BLaER1 treated with 17β-estradiol and CSF1 and Interleukin-3, amounts not matched to agents 10 nM and 100 nM (cell line): ENCODE measurements around the gene ROBO1.

Source experiments
- H3K27ac ChIP-seq, 11 experiments: shearing (Covaris generic); formaldehyde crosslinking; 2 replicates each; pipeline ENCODE4 v1.8.1; 2022
- H3K27me3 ChIP-seq, 11 experiments: shearing (Covaris generic); formaldehyde crosslinking; 2 replicates each; pipeline ENCODE4 v1.8.1; 2022
- H3K36me3 ChIP-seq, 11 experiments: shearing (Covaris generic); formaldehyde crosslinking; 2 replicates each; pipeline ENCODE4 v1.8.1; 2022
- H3K4me1 ChIP-seq, 10 experiments: shearing (Covaris generic); formaldehyde crosslinking; 2 replicates each; pipeline ENCODE4 v1.8.1; 2022
- H3K4me2 ChIP-seq, 11 experiments: shearing (Covaris generic); formaldehyde crosslinking; 2 replicates each; pipeline ENCODE4 v1.8.1; 2022
- H3K4me3 ChIP-seq, 10 experiments: shearing (Covaris generic); formaldehyde crosslinking; 2 replicates each; pipeline ENCODE4 v1.8.1; 2022
- H3K9ac ChIP-seq, 11 experiments: shearing (Covaris generic); formaldehyde crosslinking; 2 replicates each; pipeline ENCODE4 v1.8.1; 2022
- H3K9me3 ChIP-seq, 11 experiments: shearing (Covaris generic); formaldehyde crosslinking; replicated peaks in 1 of 11; 2 replicates each; pipeline ENCODE4 v1.8.1; 2022
- H4K20me1 ChIP-seq, 11 experiments: shearing (Covaris generic); formaldehyde crosslinking; 2 replicates each; pipeline ENCODE4 v1.8.1; 2022
- Cebpa-rat ChIP-seq, 11 experiments: shearing (Covaris generic); IDR thresholded peaks; 2 replicates each; pipeline ENCODE4 v1.8.1; 2022

ROBO1 gene

DNA sequence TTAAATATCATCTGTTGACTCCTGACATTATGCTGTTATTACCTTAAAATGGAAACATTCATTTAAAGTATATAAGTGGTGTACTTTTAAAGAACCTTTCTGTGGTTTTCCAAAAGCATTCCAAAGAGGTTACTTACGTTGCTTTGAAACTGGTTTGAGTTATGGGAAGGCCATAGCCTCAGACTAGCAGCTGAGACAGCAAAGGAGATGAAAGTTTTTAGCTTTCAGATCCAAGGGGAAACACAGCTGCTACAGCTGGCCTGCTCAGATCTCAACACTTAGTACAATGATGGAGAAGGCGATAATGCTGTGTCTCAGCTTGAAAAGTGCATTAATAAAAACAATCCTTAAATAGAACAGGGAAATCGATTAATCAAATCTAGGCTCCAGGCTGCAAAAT lies 921.1 kb downstream of the ROBO1 start:
- H3K4me1 ChIP-seq = no peaks in the 10 kb centered on the region
- no peaks in the 10 kb centered on the region for H4K20me1 ChIP-seq
- H3K27ac ChIP-seq = no peak overlapping the region
- no peak for TF ChIP-seq Cebpa-rat (IDR thresholded peaks at IDR 0.05)
- no peak overlapping the region for H3K4me3 ChIP-seq
- no peaks in the 10 kb centered on the region for H3K27me3 ChIP-seq
- no peaks in the 10 kb centered on the region for H3K9me3 ChIP-seq
- H3K9ac ChIP-seq = no peak overlapping the region
- peaks cover 0 to 20% (median 0%) of the 10 kb centered on the region in 11 experiments; a peak in 2 of 22 replicates for H3K36me3 ChIP-seq
- H3K4me2 ChIP-seq = no peak overlapping the region

DNA sequence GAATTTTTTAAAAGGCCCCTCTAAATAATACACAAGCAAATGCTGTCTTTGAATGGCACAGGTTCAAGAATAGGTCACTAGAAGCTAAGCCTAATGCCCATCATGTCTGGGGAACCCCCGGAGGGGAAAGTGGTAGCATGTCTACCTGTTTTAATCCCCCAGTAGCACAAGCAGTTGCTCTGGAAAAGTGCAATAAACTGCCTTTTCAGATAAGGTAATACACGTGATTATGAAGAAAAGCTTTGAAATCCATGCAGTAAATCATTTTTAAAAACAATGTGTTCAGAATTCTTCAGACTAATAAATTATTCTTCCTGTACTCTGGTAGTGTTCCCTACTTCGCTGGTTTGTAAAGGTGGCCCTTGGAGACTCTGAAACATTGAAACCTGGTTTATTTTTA lies 922.2 kb downstream of the ROBO1 start:
- Histone ChIP-seq H4K20me1 (no peaks in the 10 kb centered on the region), H3K36me3 (peaks cover 0 to 18% (median 0%) of the 10 kb centered on the region in 11 experiments; a peak in 2 of 22 replicates), H3K9ac (no peak overlapping the region), H3K9me3 (no peaks in the 10 kb centered on the region), H3K4me3 (no peak overlapping the region), H3K27ac (no peak overlapping the region), H3K27me3 (no peaks in the 10 kb centered on the region), H3K4me2 (no peak overlapping the region), H3K4me1 (no peaks in the 10 kb centered on the region)
- no peak for TF ChIP-seq Cebpa-rat (IDR thresholded peaks at IDR 0.05)

DNA sequence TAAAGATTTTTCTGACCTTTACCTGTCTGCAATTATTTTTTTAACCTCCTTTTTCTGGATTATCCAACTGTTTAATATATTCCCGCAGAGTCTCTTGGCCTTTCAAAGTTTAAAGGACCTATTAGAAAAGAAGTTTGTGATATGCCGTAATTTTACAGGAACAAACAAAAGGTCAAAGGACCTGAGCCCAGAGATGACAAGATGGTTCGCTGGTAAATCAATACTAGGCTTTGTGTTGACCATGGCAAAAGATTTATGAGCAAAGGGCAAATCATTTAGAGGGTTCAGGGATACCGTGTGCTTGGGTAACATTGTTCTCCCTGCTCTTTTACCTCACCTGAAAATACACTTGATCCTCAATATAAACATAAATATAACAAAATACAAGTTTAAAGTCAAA lies 923.5 kb downstream of the ROBO1 start:
- Histone ChIP-seq H3K9ac (no peak overlapping the region), H3K4me1 (peaks cover 0 to 8% (median 0%) of the 10 kb centered on the region in 10 experiments; a peak in 1 of 20 replicates), H3K9me3 (no peaks in the 10 kb centered on the region), H3K27ac (no peak overlapping the region), H3K4me2 (no peak overlapping the region), H3K27me3 (no peaks in the 10 kb centered on the region), H3K4me3 (no peak overlapping the region), H4K20me1 (no peaks in the 10 kb centered on the region), H3K36me3 (peaks cover 0 to 26% (median 0%) of the 10 kb centered on the region in 11 experiments; a peak in 2 of 22 replicates)
- TF ChIP-seq Cebpa-rat (IDR thresholded peaks at IDR 0.05) = no peak

GRCh38 chr3:78839693-78840092 lies 928.1 kb downstream of the ROBO1 start:
- Histone ChIP-seq H4K20me1 (no peaks in the 10 kb centered on the region), H3K36me3 (peaks cover 0 to 27% (median 0%) of the 10 kb centered on the region in 11 experiments; a peak in 2 of 22 replicates), H3K27ac (no peak overlapping the region), H3K4me1 (peaks cover 0 to 8% (median 0%) of the 10 kb centered on the region in 10 experiments; a peak in 1 of 20 replicates), H3K9me3 (no peaks in the 10 kb centered on the region), H3K4me3 (no peak overlapping the region), H3K4me2 (no peak overlapping the region), H3K27me3 (no peaks in the 10 kb centered on the region), H3K9ac (no peak overlapping the region)
- no peak for TF ChIP-seq Cebpa-rat (IDR thresholded peaks at IDR 0.05)

DNA sequence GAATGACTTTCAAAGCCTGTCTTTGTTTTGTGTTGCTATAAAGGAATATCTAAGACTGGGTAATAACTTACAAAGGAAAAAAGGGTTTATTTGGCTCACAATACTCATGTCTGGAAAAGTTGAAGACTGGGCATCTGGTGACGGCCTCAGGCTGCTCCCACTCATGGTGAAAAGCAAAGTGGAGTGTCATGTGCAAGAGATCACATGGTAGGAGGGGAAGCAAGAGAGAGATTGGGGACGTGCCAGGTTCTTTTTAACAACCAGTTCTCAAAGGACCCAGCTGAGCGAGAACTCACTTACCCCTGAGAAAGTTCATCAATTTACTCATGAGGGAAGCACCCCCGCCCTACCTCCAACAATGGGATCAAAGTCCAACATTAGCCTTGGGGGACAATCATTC lies 929.4 kb downstream of the ROBO1 start:
- no peaks in the 10 kb centered on the region for H3K27me3 ChIP-seq
- no peak overlapping the region for H3K4me2 ChIP-seq
- TF ChIP-seq Cebpa-rat (IDR thresholded peaks at IDR 0.05) = no peak
- no peak overlapping the region for H3K27ac ChIP-seq
- no peak overlapping the region for H3K9ac ChIP-seq
- peaks cover 0 to 27% (median 0%) of the 10 kb centered on the region in 11 experiments; a peak in 2 of 22 replicates for H3K36me3 ChIP-seq
- H3K4me3 ChIP-seq = no peak overlapping the region
- H3K4me1 ChIP-seq = peaks cover 0 to 8% (median 0%) of the 10 kb centered on the region in 10 experiments; a peak in 1 of 20 replicates
- H3K9me3 ChIP-seq = peaks cover 0 to 4% (median 0%) of the 10 kb centered on the region in 11 experiments; a peak in 1 of 22 replicates
- H4K20me1 ChIP-seq = no peaks in the 10 kb centered on the region; a peak in 1 of 22 replicates

- H3K27ac ChIP-seq = no peak overlapping the region
- peaks cover 0 to 4% (median 0%) of the 10 kb centered on the region in 10 experiments; a peak in 1 of 20 replicates for H3K4me1 ChIP-seq
Measured at GRCh38 chr3:78834910-78835309, 932.9 kb downstream of the ROBO1 start.

DNA sequence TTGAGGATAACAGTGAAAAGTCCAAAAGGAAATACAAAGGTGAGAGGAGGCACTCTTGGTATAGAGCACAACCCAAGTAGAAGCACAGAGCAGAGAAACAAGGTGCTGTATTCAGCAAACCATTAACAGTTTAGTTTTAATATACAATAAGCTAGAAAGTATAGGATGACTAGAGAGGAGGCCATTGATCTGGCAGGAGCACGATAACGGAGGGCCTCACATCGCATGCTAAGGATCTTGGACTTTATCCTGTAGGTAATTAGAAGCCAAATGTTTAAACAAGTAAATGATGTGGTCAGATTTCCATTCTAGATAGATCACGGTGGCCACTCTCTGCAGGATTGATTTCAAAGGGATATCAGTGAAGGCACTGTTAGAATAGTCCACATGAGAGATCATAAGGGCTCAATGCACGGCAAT lies 935.0 kb downstream of the ROBO1 start:
- no peak for TF ChIP-seq Cebpa-rat (IDR thresholded peaks at IDR 0.05)
- Histone ChIP-seq H3K9me3 (peaks cover 21 to 39% (median 30%) of the 10 kb centered on the region in 11 experiments), H3K4me1 (peaks cover 0 to 9% (median 0%) of the 10 kb centered on the region in 10 experiments; a peak in 4 of 20 replicates), H3K4me3 (no peak overlapping the region), H3K27me3 (no peaks in the 10 kb centered on the region), H3K27ac (no peak overlapping the region), H4K20me1 (no peaks in the 10 kb centered on the region; a peak in 1 of 22 replicates), H3K9ac (no peak overlapping the region), H3K36me3 (peaks cover 0 to 48% (median 13%) of the 10 kb centered on the region in 11 experiments; a peak in 16 of 22 replicates), H3K4me2 (no peak overlapping the region)

More at GRCh38 chr3:78834910-78835309, 932.9 kb downstream of the ROBO1 start:
- H3K27me3 ChIP-seq = no peaks in the 10 kb centered on the region
- no peak for TF ChIP-seq Cebpa-rat (IDR thresholded peaks at IDR 0.05)
- no peak overlapping the region for H3K4me2 ChIP-seq
- H3K4me3 ChIP-seq = no peak overlapping the region
- H3K9ac ChIP-seq = no peak overlapping the region
- peaks cover 0 to 46% (median 10%) of the 10 kb centered on the region in 11 experiments; a peak in 16 of 22 replicates for H3K36me3 ChIP-seq
- peaks cover 13 to 37% (median 27%) of the 10 kb centered on the region in 11 experiments for H3K9me3 ChIP-seq
- H4K20me1 ChIP-seq = no peaks in the 10 kb centered on the region; a peak in 1 of 22 replicates

GRCh38 chr3:78831446-78831972 lies 936.3 kb downstream of the ROBO1 start:
- Histone ChIP-seq H3K4me2 (no peak overlapping the region), H3K4me3 (no peak overlapping the region), H3K27me3 (no peaks in the 10 kb centered on the region), H3K36me3 (peaks cover 0 to 54% (median 17%) of the 10 kb centered on the region in 11 experiments; a peak in 17 of 22 replicates), H4K20me1 (no peaks in the 10 kb centered on the region; a peak in 1 of 22 replicates), H3K4me1 (peaks cover 0 to 11% (median 0%) of the 10 kb centered on the region in 10 experiments; a peak in 4 of 20 replicates), H3K9me3 (peaks cover 25 to 40% (median 30%) of the 10 kb centered on the region in 11 experiments), H3K9ac (no peak overlapping the region), H3K27ac (no peak overlapping the region)
- TF ChIP-seq Cebpa-rat (IDR thresholded peaks at IDR 0.05) = no peak

DNA sequence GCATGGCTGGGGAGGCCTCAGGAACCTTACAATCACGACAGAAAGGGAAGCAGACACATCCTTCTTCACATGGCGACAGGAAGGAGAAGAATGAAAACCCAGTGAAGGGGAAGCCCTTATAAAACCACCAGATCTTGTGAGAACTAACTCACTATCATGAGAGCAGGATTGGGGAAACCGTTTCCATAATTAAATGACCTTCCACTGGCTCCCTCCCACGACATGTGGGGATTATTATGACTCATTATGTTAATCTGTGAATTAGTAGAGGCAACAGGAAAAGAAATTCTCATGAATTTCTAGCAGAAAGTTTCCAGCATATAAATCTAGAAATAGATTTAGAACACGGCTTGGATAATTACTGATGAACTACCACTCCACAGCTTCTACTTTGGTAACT lies 937.3 kb downstream of the ROBO1 start:
- TF ChIP-seq Cebpa-rat (IDR thresholded peaks at IDR 0.05) = no peak
- H3K4me1 ChIP-seq = peaks cover 0 to 21% (median 0%) of the 10 kb centered on the region in 10 experiments; a peak in 4 of 20 replicates
- peaks cover 0 to 54% (median 17%) of the 10 kb centered on the region in 11 experiments; a peak in 17 of 22 replicates for H3K36me3 ChIP-seq
- H3K27ac ChIP-seq = no peak overlapping the region
- no peak overlapping the region for H3K4me3 ChIP-seq
- H4K20me1 ChIP-seq = no peaks in the 10 kb centered on the region; a peak in 1 of 22 replicates
- H3K4me2 ChIP-seq = no peak overlapping the region
- H3K9me3 ChIP-seq = peaks cover 25 to 40% (median 30%) of the 10 kb centered on the region in 11 experiments
- no peak overlapping the region for H3K9ac ChIP-seq
- H3K27me3 ChIP-seq = no peaks in the 10 kb centered on the region
